ENCODE data around the gene REXO5. TPM values are rescaled to one million over a fixed set of nuclear protein-coding genes. Genes with fewer than 3 reads are reported as not detected.

REXO5 gene
- total RNA-seq, 4 donors from 2014 or later: 2.0 to 4.9 (median 2.7) TPM

- intact Hi-C loops (cut with DNase I): no loop called here
- DNase-seq (ENCODE audit: extremely low spot score): no peak
- Histone ChIP-seq H3K36me3 (peaks cover 0 to 23% (median 5%) of the 10 kb centered on the region in 4 donors), H3K27ac (replicated peaks in 1 of 4) (no peak overlapping the region), H3K4me3 (no peak overlapping the region), H3K27me3 (no peaks in the 10 kb centered on the region), H3K9me3 (no peaks in the 10 kb centered on the region), H3K4me1 (no peaks in the 10 kb centered on the region)
- 100% methylated on average over 1 of the region's 1 CpG for WGBS
- TF ChIP-seq CTCF (IDR thresholded peaks at IDR 0.05): no peak
Observed at GRCh38 chr16:20829536-20829935, 23.2 kb downstream of the REXO5 start.

GRCh38 chr16:20830372-20830771, 24.0 kb downstream of the REXO5 start:
- WGBS: 94% methylated on average over 1 of the region's 1 CpG
- H3K36me3 ChIP-seq: peaks cover 0 to 20% (median 5%) of the 10 kb centered on the region in 4 donors
- H3K27me3 ChIP-seq: no peaks in the 10 kb centered on the region
- H3K4me1 ChIP-seq: no peaks in the 10 kb centered on the region
- no peak for DNase-seq (ENCODE audit: extremely low spot score)
- H3K4me3 ChIP-seq: no peak overlapping the region
- intact Hi-C loops (cut with DNase I): no loop called here
- TF ChIP-seq POLR2A (IDR thresholded peaks at IDR 0.05; ENCODE audit: low read depth) (no peak), CTCF (IDR thresholded peaks at IDR 0.05) (no peak), EP300 (IDR thresholded peaks at IDR 0.05) (no peak), POLR2AphosphoS5 (IDR thresholded peaks at IDR 0.05) (no peak)
- no peaks in the 10 kb centered on the region for H3K9me3 ChIP-seq
- no peak overlapping the region for H3K27ac ChIP-seq (replicated peaks in 1 of 4)

- no peaks in the 10 kb centered on the region for H3K4me1 ChIP-seq
- H3K27ac ChIP-seq (replicated peaks in 1 of 4): no peak overlapping the region
- 77% methylated on average over 2 of the region's 2 CpGs for WGBS
- DNase-seq (ENCODE audit: extremely low spot score): no peak
- TF ChIP-seq POLR2AphosphoS5 (IDR thresholded peaks at IDR 0.05): no peak
- no peak for TF ChIP-seq CTCF (IDR thresholded peaks at IDR 0.05)
- no peak for TF ChIP-seq POLR2A (IDR thresholded peaks at IDR 0.05; ENCODE audit: low read depth)
- TF ChIP-seq EP300 (IDR thresholded peaks at IDR 0.05): no peak
- peaks cover 0 to 5% (median 1%) of the 10 kb centered on the region in 4 donors for H3K9me3 ChIP-seq
- intact Hi-C loops (cut with DNase I): no loop called here
- no peaks in the 10 kb centered on the region for H3K27me3 ChIP-seq
- H3K4me3 ChIP-seq: no peak overlapping the region
- H3K36me3 ChIP-seq: peaks cover 0 to 18% (median 8%) of the 10 kb centered on the region in 4 donors
Observed at GRCh38 chr16:20833086-20833485, 26.8 kb downstream of the REXO5 start.

GRCh38 chr16:20838240-20838639, 31.9 kb downstream of the REXO5 start:
- no peaks in the 10 kb centered on the region for H3K27me3 ChIP-seq
- H3K9me3 ChIP-seq: peaks cover 0 to 5% (median 1%) of the 10 kb centered on the region in 4 donors
- 95% methylated on average over 1 of the region's 1 CpG for WGBS
- no peak overlapping the region for H3K4me3 ChIP-seq
- peaks cover 0 to 10% (median 8%) of the 10 kb centered on the region in 4 donors for H3K36me3 ChIP-seq
- TF ChIP-seq CTCF (IDR thresholded peaks at IDR 0.05): no peak
- intact Hi-C loops (cut with DNase I): no loop called here
- no peak for DNase-seq (ENCODE audit: extremely low spot score)
- no peak overlapping the region for H3K27ac ChIP-seq (replicated peaks in 1 of 4)
- no peaks in the 10 kb centered on the region for H3K4me1 ChIP-seq

GRCh38 chr16:20839504-20839903, 33.2 kb downstream of the REXO5 start:
- 97% methylated on average over 2 of the region's 2 CpGs for WGBS
- intact Hi-C loops (cut with DNase I): no loop called here
- DNase-seq (ENCODE audit: extremely low spot score): no peak

More at GRCh38 chr16:20839504-20839903, 33.2 kb downstream of the REXO5 start:
- Histone ChIP-seq H3K27me3 (no peaks in the 10 kb centered on the region), H3K36me3 (peaks cover 0 to 8% (median 6%) of the 10 kb centered on the region in 4 donors), H3K27ac (replicated peaks in 1 of 4) (no peak overlapping the region), H3K4me3 (no peak overlapping the region), H3K9me3 (peaks cover 0 to 5% (median 1%) of the 10 kb centered on the region in 4 donors), H3K4me1 (no peaks in the 10 kb centered on the region)
- no peak for TF ChIP-seq CTCF (IDR thresholded peaks at IDR 0.05)
- TF ChIP-seq EP300 (IDR thresholded peaks at IDR 0.05): no peak
- TF ChIP-seq POLR2A (IDR thresholded peaks at IDR 0.05; ENCODE audit: low read depth): no peak
- TF ChIP-seq POLR2AphosphoS5 (IDR thresholded peaks at IDR 0.05): no peak
